RWPE1 (cell line): ENCODE data around the gene SRXN1.
A peak's percentile ranks its signal among the peaks of the same experiment; 100 is the strongest.

Source experiments
- CTCF ChIA-PET: fragments of 350-600 bp; sonication (Branson Sonifier 250); formaldehyde crosslinking; extraction: SDS; loops from one replicate; lab custom pipeline; 2021; lab: Yijun Ruan, JAX
- POLR2A ChIA-PET: fragments of 400-600 bp; formaldehyde crosslinking; extraction: SDS; loops from one replicate; lab custom pipeline; 2020; ENCODE audit warnings: antibody characterized with exemption; ENCODE audit not compliant: low non-redundant PET; lab: Yijun Ruan, JAX
- DNase-seq: peaks from one replicate; pipeline ENCODE4 v3.0.0; 2012; ENCODE audit warnings: low spot score
- H3K27ac ChIP-seq: fragments of 450-650 bp; 2 replicates; pipeline ENCODE4 v1.5.1; 2017
- TF ChIP-seq, protein P1 (sequence below): fragments of 450-650 bp; conservative IDR thresholded peaks from 2 replicates; pipeline ENCODE4 v1.5.1; 2017; ENCODE audit warnings: low read depth, mild to moderate bottlenecking

Gene SRXN1

DNA sequence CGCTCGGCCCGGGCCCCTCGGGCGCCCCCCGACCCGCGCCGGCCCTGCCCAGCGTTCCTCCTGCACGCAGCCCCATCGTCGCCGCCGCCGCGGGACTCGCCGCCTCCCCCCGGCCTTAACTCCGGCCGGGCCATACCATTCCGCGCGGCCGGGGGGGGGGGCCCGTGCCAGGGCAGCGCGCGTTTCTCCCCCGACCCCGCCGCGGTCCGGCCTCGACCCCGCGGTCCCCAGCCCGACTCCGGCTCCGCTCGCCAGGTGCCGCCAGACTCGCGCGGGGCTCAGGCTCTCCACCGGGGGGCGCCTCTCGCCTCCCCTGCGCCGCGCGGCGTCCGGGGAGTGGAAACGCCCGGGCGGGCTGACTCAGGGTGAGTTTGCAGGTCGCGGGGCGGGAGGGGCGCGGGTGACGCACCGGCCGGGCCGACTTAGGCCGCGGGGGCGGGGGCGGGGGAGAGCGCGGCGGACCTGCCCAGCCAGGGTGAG, at the start of gene SRXN1:
SRXN1 (minus strand) TSS at position 91 of the 480 bp plus-strand sequence; CDS start at position 76, 15 bp downstream.
- peak; percentile 96 for DNase-seq
- TF ChIP-seq, protein P1, sequence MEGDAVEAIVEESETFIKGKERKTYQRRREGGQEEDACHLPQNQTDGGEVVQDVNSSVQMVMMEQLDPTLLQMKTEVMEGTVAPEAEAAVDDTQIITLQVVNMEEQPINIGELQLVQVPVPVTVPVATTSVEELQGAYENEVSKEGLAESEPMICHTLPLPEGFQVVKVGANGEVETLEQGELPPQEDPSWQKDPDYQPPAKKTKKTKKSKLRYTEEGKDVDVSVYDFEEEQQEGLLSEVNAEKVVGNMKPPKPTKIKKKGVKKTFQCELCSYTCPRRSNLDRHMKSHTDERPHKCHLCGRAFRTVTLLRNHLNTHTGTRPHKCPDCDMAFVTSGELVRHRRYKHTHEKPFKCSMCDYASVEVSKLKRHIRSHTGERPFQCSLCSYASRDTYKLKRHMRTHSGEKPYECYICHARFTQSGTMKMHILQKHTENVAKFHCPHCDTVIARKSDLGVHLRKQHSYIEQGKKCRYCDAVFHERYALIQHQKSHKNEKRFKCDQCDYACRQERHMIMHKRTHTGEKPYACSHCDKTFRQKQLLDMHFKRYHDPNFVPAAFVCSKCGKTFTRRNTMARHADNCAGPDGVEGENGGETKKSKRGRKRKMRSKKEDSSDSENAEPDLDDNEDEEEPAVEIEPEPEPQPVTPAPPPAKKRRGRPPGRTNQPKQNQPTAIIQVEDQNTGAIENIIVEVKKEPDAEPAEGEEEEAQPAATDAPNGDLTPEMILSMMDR, result peak; percentile 80
- CTCF ChIA-PET, result interaction anchor here (1.4 kb wide), 1 partner anchor 14 kb away, joined by 5 read pairs; no protein-coding TSS in a partner anchor
- peak within 1 kb of the TSS; percentile 77 for H3K27ac ChIP-seq
- POLR2A ChIA-PET, result no interaction called here

DNA sequence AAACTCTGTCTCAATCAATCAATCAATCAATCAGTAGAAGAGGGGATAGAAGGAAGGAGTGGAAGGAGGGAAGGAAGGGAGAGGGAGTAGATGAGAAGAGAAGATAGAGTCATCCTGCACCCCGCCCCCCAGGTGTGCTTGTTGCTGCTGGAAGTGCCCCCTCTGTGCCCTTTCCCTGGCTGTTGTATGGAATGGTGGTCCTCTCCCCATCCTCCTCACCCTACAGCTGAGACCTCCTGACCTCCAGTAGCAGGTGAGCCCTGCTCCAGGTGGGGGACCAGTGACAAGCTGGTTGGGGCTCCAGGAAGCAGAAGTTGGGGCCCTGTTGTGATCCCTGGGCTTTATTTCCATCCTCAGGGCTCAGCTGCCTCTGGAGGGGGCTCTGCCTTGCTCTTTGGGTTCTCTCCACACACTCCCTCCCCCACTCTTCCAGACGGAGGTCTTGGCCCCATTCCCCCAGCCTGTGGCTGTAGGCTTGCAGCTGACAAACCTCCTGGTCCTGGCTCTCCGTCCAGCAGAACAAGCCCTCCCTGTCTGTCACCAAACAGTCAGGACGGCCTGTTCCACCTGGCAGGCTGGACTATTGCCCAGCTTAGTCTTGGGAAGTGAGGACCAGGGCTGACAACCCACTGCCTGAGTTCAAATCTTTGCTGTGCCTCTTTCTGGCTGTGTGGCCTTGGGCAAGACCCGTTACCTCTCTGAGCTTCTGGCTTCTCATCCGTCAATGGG, 48.6 kb upstream of the SRXN1 start:
- no peak overlapping the region for H3K27ac ChIP-seq
- DNase-seq, result no peak
- CTCF ChIA-PET, result no interaction called here
- POLR2A ChIA-PET, result no interaction called here
- TF ChIP-seq, protein P1, result no peak

DNA sequence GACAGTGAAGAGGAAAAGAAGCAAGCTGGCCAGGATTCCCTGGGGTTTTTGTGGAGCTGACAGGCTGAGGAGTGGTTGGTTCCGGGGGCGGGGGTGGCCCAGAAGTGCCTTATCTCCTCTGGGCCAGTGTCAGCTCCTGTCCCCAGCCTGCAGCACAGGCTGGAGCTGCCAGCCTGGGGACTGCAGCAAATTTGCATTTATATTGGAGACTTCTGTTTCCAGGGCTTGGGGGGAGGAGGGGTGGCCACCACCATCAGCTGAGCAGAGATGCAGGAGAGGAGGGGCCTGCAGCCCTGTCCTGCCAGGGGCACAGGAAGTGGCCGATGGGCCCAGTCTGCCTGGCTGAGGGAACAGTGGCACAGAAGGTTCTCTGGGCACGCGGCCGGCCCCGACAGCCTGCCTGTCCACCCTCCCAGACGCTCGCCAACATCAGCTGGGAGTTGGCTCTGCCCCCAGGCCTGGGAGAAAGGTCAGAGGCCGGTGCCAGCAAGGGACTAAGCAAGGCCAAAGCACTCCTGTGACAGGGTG, 46.9 kb upstream of the SRXN1 start:
- ChIA-PET CTCF (no interaction called here), POLR2A (no interaction called here)
- DNase-seq, result no peak
- H3K27ac ChIP-seq, result no peak overlapping the region
- TF ChIP-seq, protein P1, result no peak

DNA sequence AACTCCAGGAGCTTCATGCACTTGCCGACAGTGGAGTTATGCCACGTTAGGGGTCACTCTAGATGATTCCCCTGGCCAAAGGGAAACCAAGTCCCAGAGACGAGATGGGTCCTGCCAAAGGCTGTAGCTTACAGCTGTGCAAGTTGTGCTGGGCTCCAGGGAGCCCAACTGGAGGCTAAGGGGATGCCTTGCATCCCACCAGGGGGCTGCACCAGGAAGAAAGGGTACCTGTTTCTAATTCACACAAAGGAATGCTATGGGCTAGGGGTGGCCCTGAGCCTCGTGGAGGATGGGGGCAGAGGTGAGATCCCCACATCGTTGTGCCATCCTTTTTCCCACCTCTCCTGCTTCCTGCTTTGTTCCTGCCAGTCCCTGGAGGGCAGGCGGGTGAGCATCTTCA, 46.3 kb upstream of the SRXN1 start:
- no peak for DNase-seq
- POLR2A ChIA-PET, result no interaction called here
- TF ChIP-seq, protein P1, result no peak
- no peak overlapping the region for H3K27ac ChIP-seq
- CTCF ChIA-PET, result no interaction called here

DNA sequence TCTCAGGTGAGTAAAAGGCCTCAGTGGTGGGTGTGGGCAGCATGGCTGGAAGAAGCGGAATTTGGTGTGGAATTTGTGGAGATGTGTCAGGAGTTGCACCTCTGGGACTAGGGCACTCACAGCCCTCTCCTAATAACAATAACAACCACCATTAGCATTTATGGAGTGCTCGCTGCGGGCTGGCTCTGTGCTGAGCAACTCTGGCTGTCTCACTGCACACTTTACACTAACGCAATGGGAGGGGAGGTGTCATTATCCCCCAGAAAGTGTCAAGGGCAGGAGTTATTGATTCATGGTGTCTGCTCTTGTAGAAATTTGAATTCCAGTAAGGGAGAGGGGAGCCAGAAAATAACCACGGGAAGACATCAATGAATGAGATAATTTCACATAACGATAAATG, 45.3 kb upstream of the SRXN1 start:
- TF ChIP-seq, protein P1, result no peak
- ChIA-PET CTCF (no interaction called here), POLR2A (no interaction called here)
- no peak overlapping the region for H3K27ac ChIP-seq
- DNase-seq, result no peak

DNA sequence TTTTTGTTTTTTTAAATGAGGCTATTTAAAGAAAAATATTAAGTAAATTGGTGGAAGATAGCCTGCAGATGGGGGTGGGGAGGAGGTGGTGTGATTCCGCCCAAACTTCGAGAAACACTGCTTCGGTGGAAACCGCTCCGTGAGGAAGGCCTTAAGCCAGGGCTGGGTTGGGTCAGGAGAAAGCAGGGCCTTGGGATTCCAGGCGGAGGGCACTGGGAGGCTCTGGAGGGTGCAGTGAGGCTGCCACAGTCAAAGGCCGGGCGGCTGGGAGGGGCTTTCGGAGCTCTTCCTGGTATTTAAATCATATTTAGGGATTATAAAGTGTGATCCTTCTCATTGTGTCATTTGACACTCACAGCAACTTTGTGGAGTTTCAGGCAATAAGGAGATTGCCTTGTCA, 44.8 kb upstream of the SRXN1 start:
- no peak overlapping the region for H3K27ac ChIP-seq
- DNase-seq, result no peak
- TF ChIP-seq, protein P1, result no peak
- POLR2A ChIA-PET, result no interaction called here
- CTCF ChIA-PET, result no interaction called here
